ENCODE measurements around the gene CERS2. TPM values are rescaled to one million over a fixed set of nuclear protein-coding genes. Genes with fewer than 3 reads are reported as not detected.
"Not testable (repeated sequence)": the region's sequence is repeated elsewhere in the genome, so short reads cannot be mapped to it uniquely, and the experiment has no call there.

Gene CERS2
- total RNA-seq, 2 donors from 2014 or later = 70.9 to 84.8 TPM

DNA sequence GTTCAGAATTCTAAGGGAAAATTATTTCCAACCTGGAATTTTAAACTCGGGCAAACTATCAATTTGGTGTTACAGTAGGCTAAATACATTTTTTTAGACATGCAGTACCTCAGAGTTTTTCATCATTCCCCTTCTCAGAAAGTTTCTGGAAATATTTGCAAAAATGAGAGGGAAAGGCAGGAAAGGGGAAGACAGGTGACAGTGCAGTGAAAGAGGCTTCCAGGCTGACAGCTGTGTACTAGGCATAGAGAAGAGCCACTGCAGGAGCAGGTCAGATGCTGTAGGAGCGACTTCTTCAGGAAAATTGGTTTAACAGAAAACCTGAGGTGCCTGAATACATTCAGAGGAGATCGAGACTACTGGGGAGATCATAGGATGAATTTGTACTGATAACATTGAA, 19.9 kb downstream of the CERS2 start:
- intact Hi-C loops (cut with DNase I) = no loop called here
- 84 to 89% methylated on average over 3 of the region's 3 CpGs for WGBS, 2 donors
- peaks cover 0 to 23% of the 10 kb centered on the region in 2 donors for H3K36me3 ChIP-seq (replicated peaks in 1 of 2; ENCODE audit: insufficient read depth in 1 of 2, low read depth in 2 of 2)

GRCh38 chr1:150944856-150945255, 29.8 kb downstream of the CERS2 start:
- no peak for ATAC-seq
- Histone ChIP-seq H3K27ac (no peak overlapping the region), H3K36me3 (replicated peaks in 1 of 2; ENCODE audit: insufficient read depth in 1 of 2, low read depth in 2 of 2) (peaks cover 6 to 53% of the 10 kb centered on the region in 2 donors), H3K27me3 (no peaks in the 10 kb centered on the region), H3K9me3 (no peaks in the 10 kb centered on the region), H3K4me3 (no peak overlapping the region), H3K4me1 (no peaks in the 10 kb centered on the region)
- 84 to 88% methylated on average over 5 of the region's 5 CpGs for WGBS, 2 donors
- intact Hi-C loops (cut with DNase I) = no loop called here
- no peak for DNase-seq
- TF ChIP-seq, protein P1, sequence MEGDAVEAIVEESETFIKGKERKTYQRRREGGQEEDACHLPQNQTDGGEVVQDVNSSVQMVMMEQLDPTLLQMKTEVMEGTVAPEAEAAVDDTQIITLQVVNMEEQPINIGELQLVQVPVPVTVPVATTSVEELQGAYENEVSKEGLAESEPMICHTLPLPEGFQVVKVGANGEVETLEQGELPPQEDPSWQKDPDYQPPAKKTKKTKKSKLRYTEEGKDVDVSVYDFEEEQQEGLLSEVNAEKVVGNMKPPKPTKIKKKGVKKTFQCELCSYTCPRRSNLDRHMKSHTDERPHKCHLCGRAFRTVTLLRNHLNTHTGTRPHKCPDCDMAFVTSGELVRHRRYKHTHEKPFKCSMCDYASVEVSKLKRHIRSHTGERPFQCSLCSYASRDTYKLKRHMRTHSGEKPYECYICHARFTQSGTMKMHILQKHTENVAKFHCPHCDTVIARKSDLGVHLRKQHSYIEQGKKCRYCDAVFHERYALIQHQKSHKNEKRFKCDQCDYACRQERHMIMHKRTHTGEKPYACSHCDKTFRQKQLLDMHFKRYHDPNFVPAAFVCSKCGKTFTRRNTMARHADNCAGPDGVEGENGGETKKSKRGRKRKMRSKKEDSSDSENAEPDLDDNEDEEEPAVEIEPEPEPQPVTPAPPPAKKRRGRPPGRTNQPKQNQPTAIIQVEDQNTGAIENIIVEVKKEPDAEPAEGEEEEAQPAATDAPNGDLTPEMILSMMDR (IDR thresholded peaks at IDR 0.05) = no peak
- no peak for TF ChIP-seq POLR2A (IDR thresholded peaks at IDR 0.05)

More for the DNA sequence above, 19.9 kb downstream of the CERS2 start:
- Histone ChIP-seq H3K4me1 (no peaks in the 10 kb centered on the region), H3K9me3 (no peaks in the 10 kb centered on the region), H3K4me3 (no peak overlapping the region), H3K27ac (no peak overlapping the region), H3K27me3 (no peaks in the 10 kb centered on the region)
- ATAC-seq = no peak
- TF ChIP-seq, protein P1 (IDR thresholded peaks at IDR 0.05) = no peak
- TF ChIP-seq POLR2A (IDR thresholded peaks at IDR 0.05) = no peak
- peak in 1 of 4 donors; percentile 2 for DNase-seq

DNA sequence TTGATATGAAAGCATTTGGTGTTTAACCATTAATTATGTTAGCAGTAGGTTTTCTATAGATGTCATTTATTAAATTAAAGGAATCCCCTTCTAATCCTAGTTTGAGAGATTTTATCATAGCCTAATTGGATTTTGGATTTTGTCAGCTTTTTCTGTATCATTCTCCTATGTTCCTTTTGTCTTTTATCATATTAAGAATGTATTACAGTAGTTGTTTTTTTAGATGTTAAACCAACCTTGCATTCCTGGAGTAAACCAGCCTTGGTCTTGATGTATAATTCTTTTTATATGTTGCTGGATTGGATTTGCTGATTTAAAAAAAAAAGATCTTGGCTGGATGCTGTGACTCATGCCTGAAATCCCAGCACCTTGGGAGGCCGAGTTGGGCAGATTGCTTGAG, 42.9 kb downstream of the CERS2 start:
- WGBS, 2 donors = 100% methylated on average over 1 of the region's 1 CpG
- TF ChIP-seq POLR2A (IDR thresholded peaks at IDR 0.05) = no peak
- TF ChIP-seq, protein P1 (IDR thresholded peaks at IDR 0.05) = no peak
- no peak for ATAC-seq
- H3K9me3 ChIP-seq = no peaks in the 10 kb centered on the region
- H3K4me1 ChIP-seq = peaks cover 25% of the 10 kb centered on the region
- H3K27ac ChIP-seq = no peak overlapping the region
- H3K36me3 ChIP-seq (replicated peaks in 1 of 2; ENCODE audit: insufficient read depth in 1 of 2, low read depth in 2 of 2) = peaks cover 5 to 17% of the 10 kb centered on the region in 2 donors
- no peaks in the 10 kb centered on the region for H3K27me3 ChIP-seq
- DNase-seq = no peak
- H3K4me3 ChIP-seq = no peak overlapping the region
- intact Hi-C loops (cut with DNase I) = no loop called here

- 98 to 99% methylated on average over 6 of the region's 6 CpGs for WGBS, 2 donors
- H3K4me3 ChIP-seq; H3K27me3 ChIP-seq; H3K27ac ChIP-seq; H3K9me3 ChIP-seq; ATAC-seq; DNase-seq; intact Hi-C loops (cut with DNase I): not testable (repeated sequence)
- Histone ChIP-seq H3K36me3 (replicated peaks in 1 of 2; ENCODE audit: insufficient read depth in 1 of 2, low read depth in 2 of 2) (peaks cover 5 to 14% of the 10 kb centered on the region in 2 donors), H3K4me1 (peaks cover 13% of the 10 kb centered on the region)
These were observed 45.9 kb downstream of the CERS2 start for GRCh38 chr1:150928775-150929174.

GRCh38 chr1:150928286-150928685, 46.3 kb downstream of the CERS2 start:
- no peak for DNase-seq
- intact Hi-C loops (cut with DNase I) = no loop called here
- WGBS, 2 donors = 93 to 97% methylated on average over 3 of the region's 3 CpGs
- Histone ChIP-seq H3K9me3 (no peaks in the 10 kb centered on the region), H3K4me3 (no peak overlapping the region), H3K27ac (no peak overlapping the region), H3K36me3 (replicated peaks in 1 of 2; ENCODE audit: insufficient read depth in 1 of 2, low read depth in 2 of 2) (peaks cover 5 to 14% of the 10 kb centered on the region in 2 donors), H3K4me1 (peaks cover 13% of the 10 kb centered on the region), H3K27me3 (no peaks in the 10 kb centered on the region)
- TF ChIP-seq, protein P1 (IDR thresholded peaks at IDR 0.05) = no peak
- no peak for TF ChIP-seq POLR2A (IDR thresholded peaks at IDR 0.05)
- no peak for ATAC-seq
